Neural cell (in vitro differentiated cells): ENCODE measurements around the gene MOCOS.

Experiments
- EP300 ChIP-seq: fragments of 450-650 bp; conservative IDR thresholded peaks from 2 replicates; pipeline ENCODE4 v1.6.1; 2014; ENCODE audit warnings: antibody characterized with exemption, mild to moderate bottlenecking, moderate library complexity; ENCODE audit not compliant: poor library complexity, severe bottlenecking
- EZH2 ChIP-seq: fragments of 200-600, 300-800 bp; shearing (Covaris generic), sonication (generic); IDR thresholded peaks from 2 replicates; pipeline ENCODE4 v1.6.1; 2014; ENCODE audit warnings: antibody characterized with exemption, low read length, borderline replicate concordance, mild to moderate bottlenecking; ENCODE audit not compliant: insufficient read depth, poor library complexity, severe bottlenecking
- POLR2AphosphoS5 ChIP-seq: IDR thresholded peaks from 2 replicates; pipeline ENCODE4 v1.6.1; 2012
- SMC3 ChIP-seq: fragments of 450-650 bp; conservative IDR thresholded peaks from 2 replicates; pipeline ENCODE4 v1.6.1; 2014; ENCODE audit warnings: antibody characterized with exemption, mild to moderate bottlenecking, moderate library complexity; ENCODE audit not compliant: poor library complexity
- TF ChIP-seq, protein P1 (sequence below): fragments of 450-650 bp; IDR thresholded peaks from 2 replicates; pipeline ENCODE4 v1.5.1; 2014; ENCODE audit warnings: antibody characterized with exemption, mild to moderate bottlenecking, moderate library complexity; ENCODE audit not compliant: poor library complexity, severe bottlenecking
- TF ChIP-seq, protein P2 (sequence below): IDR thresholded peaks from 2 replicates; pipeline ENCODE4 v1.6.1; 2012; ENCODE audit warnings: borderline replicate concordance

DNA sequence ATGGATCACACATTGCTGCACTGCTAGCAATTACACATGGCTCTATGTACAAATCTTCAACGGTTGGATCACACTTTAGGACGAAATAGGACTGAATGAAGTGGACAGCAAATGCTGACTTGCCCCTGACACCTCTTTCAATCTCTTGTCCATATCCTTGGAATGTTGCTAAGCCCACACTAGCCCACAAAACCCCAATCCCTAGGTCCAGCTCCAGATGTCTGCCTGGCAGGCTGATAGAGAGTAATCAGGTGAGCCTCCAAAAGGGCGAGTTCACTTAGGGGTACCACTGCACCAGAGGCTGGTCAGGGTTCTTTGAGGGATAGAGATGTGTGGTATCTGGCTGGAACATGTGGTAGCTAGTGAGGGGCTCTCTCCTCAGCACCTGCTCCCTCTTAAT lies 91.7 kb downstream of the MOCOS start:
- no peak for TF ChIP-seq EZH2
- TF ChIP-seq, protein P1, sequence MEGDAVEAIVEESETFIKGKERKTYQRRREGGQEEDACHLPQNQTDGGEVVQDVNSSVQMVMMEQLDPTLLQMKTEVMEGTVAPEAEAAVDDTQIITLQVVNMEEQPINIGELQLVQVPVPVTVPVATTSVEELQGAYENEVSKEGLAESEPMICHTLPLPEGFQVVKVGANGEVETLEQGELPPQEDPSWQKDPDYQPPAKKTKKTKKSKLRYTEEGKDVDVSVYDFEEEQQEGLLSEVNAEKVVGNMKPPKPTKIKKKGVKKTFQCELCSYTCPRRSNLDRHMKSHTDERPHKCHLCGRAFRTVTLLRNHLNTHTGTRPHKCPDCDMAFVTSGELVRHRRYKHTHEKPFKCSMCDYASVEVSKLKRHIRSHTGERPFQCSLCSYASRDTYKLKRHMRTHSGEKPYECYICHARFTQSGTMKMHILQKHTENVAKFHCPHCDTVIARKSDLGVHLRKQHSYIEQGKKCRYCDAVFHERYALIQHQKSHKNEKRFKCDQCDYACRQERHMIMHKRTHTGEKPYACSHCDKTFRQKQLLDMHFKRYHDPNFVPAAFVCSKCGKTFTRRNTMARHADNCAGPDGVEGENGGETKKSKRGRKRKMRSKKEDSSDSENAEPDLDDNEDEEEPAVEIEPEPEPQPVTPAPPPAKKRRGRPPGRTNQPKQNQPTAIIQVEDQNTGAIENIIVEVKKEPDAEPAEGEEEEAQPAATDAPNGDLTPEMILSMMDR: no peak
- no peak for TF ChIP-seq POLR2AphosphoS5
- TF ChIP-seq, protein P2, sequence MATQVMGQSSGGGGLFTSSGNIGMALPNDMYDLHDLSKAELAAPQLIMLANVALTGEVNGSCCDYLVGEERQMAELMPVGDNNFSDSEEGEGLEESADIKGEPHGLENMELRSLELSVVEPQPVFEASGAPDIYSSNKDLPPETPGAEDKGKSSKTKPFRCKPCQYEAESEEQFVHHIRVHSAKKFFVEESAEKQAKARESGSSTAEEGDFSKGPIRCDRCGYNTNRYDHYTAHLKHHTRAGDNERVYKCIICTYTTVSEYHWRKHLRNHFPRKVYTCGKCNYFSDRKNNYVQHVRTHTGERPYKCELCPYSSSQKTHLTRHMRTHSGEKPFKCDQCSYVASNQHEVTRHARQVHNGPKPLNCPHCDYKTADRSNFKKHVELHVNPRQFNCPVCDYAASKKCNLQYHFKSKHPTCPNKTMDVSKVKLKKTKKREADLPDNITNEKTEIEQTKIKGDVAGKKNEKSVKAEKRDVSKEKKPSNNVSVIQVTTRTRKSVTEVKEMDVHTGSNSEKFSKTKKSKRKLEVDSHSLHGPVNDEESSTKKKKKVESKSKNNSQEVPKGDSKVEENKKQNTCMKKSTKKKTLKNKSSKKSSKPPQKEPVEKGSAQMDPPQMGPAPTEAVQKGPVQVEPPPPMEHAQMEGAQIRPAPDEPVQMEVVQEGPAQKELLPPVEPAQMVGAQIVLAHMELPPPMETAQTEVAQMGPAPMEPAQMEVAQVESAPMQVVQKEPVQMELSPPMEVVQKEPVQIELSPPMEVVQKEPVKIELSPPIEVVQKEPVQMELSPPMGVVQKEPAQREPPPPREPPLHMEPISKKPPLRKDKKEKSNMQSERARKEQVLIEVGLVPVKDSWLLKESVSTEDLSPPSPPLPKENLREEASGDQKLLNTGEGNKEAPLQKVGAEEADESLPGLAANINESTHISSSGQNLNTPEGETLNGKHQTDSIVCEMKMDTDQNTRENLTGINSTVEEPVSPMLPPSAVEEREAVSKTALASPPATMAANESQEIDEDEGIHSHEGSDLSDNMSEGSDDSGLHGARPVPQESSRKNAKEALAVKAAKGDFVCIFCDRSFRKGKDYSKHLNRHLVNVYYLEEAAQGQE: no peak
- TF ChIP-seq EP300: no peak
- TF ChIP-seq SMC3: no peak
